MCF 10A (cell line): ENCODE measurements around the gene PCDH15. TPM values are rescaled to one million over a fixed set of nuclear protein-coding genes. Genes with fewer than 3 reads are reported as not detected.
A peak's percentile ranks its signal among the peaks of the same experiment; 100 is the strongest.
"Not testable (repeated sequence)": the region's sequence is repeated elsewhere in the genome, so short reads cannot be mapped to it uniquely, and the experiment has no call there.

Experiments
- BruUV-seq: library from RNA; stranded (reverse); fragments of 400-500 nt; replicated peaks from 2 replicates; lab custom pipeline; 2021; lab: Mats Ljungman, UMichigan
- CTCF ChIA-PET: fragments of 300-600 bp; sonication (Branson Sonifier 250); formaldehyde crosslinking; extraction: SDS; loops from one replicate; lab custom pipeline; 2021; ENCODE audit warnings: antibody characterized with exemption, inconsistent platforms; lab: Yijun Ruan, JAX
- POLR2A ChIA-PET: fragments of 300-600, 350-650 bp; sonication (Branson Sonifier 250); formaldehyde crosslinking; extraction: SDS; loops from one replicate; lab custom pipeline; 2020; ENCODE audit warnings: antibody characterized with exemption, inconsistent platforms; lab: Yijun Ruan, JAX
- DNase-seq: peaks from one replicate; pipeline ENCODE4 v3.0.0-alpha.2; 2018; ENCODE audit not compliant: unreplicated experiment
- H3K27ac Mint-ChIP-seq: one replicate; pipeline ENCODE4 v1.8.0; 2022; ENCODE audit warnings: mild to moderate bottlenecking, low read depth, mixed read lengths; ENCODE audit not compliant: unreplicated experiment
- H3K27me3 Mint-ChIP-seq: one replicate; pipeline ENCODE4 v1.8.0; 2022; ENCODE audit warnings: mixed read lengths; ENCODE audit not compliant: insufficient read depth, unreplicated experiment
- H3K36me3 Mint-ChIP-seq: one replicate; pipeline ENCODE4 v1.8.0; 2022; ENCODE audit warnings: mild to moderate bottlenecking, moderate library complexity, mixed read lengths; ENCODE audit not compliant: insufficient read depth, unreplicated experiment
- H3K4me1 Mint-ChIP-seq: one replicate; pipeline ENCODE4 v1.8.0; 2022; ENCODE audit warnings: mixed read lengths; ENCODE audit not compliant: insufficient read depth, unreplicated experiment
- H3K4me3 Mint-ChIP-seq: one replicate; pipeline ENCODE4 v1.8.0; 2022; ENCODE audit warnings: mild to moderate bottlenecking, moderate library complexity, mixed read lengths; ENCODE audit not compliant: unreplicated experiment
- H3K9me3 Mint-ChIP-seq: one replicate; pipeline ENCODE4 v1.8.0; 2022; ENCODE audit warnings: mixed read lengths; ENCODE audit not compliant: unreplicated experiment
- intact Hi-C: fragments of 100-400 bp; cut with micrococcal nuclease; formaldehyde crosslinking; loops from 2 replicates; pipeline ENCODE4 v1.14.1; 2022
- total RNA-seq: library from RNA; stranded (reverse); gene quantifications from 2 replicates; pipeline ENCODE4 v1.2.3, GENCODE V29; 2022
- TF ChIP-seq, protein P1 (sequence below): fragments of 200-600 bp; IDR thresholded peaks from one replicate; pipeline ENCODE4 v1.8.0; 2022; ENCODE audit warnings: antibody characterized with exemption, mild to moderate bottlenecking; ENCODE audit not compliant: unreplicated experiment

PCDH15 gene
- total RNA-seq, 1 experiment from 2014 or later, result not detected

DNA sequence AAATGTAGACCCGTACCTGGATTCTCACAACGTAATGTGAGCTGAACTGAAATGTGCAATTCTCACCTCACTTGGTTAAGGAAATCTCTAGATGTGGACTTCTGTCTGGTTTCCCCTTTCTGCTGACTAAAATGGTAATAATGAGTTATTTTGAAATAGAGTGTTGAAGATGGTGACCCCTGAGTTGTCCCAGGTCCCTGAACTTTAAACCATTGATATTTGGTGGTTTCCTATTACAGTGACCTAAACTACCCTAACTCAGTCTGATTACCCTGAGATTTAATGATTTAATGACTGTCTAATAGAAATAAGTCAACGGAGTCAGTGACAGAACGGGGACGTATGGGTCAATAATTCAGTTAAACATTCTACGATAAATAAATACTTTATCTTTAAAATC, 845.9 kb downstream of the PCDH15 start:
- POLR2A ChIA-PET, result no interaction called here
- no peaks in the 10 kb centered on the region for H3K4me1 Mint-ChIP-seq
- CTCF ChIA-PET, result no interaction called here
- TF ChIP-seq, protein P1, sequence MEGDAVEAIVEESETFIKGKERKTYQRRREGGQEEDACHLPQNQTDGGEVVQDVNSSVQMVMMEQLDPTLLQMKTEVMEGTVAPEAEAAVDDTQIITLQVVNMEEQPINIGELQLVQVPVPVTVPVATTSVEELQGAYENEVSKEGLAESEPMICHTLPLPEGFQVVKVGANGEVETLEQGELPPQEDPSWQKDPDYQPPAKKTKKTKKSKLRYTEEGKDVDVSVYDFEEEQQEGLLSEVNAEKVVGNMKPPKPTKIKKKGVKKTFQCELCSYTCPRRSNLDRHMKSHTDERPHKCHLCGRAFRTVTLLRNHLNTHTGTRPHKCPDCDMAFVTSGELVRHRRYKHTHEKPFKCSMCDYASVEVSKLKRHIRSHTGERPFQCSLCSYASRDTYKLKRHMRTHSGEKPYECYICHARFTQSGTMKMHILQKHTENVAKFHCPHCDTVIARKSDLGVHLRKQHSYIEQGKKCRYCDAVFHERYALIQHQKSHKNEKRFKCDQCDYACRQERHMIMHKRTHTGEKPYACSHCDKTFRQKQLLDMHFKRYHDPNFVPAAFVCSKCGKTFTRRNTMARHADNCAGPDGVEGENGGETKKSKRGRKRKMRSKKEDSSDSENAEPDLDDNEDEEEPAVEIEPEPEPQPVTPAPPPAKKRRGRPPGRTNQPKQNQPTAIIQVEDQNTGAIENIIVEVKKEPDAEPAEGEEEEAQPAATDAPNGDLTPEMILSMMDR, result no peak
- H3K27me3 Mint-ChIP-seq, result no peaks in the 10 kb centered on the region
- no peak for DNase-seq
- BruUV-seq, result no TSS peak
- H3K9me3 Mint-ChIP-seq, result no peaks in the 10 kb centered on the region
- intact Hi-C loops, result no loop called here
- no peak overlapping the region for H3K4me3 Mint-ChIP-seq
- H3K36me3 Mint-ChIP-seq, result no peaks in the 10 kb centered on the region
- H3K27ac Mint-ChIP-seq, result no peak overlapping the region

DNA sequence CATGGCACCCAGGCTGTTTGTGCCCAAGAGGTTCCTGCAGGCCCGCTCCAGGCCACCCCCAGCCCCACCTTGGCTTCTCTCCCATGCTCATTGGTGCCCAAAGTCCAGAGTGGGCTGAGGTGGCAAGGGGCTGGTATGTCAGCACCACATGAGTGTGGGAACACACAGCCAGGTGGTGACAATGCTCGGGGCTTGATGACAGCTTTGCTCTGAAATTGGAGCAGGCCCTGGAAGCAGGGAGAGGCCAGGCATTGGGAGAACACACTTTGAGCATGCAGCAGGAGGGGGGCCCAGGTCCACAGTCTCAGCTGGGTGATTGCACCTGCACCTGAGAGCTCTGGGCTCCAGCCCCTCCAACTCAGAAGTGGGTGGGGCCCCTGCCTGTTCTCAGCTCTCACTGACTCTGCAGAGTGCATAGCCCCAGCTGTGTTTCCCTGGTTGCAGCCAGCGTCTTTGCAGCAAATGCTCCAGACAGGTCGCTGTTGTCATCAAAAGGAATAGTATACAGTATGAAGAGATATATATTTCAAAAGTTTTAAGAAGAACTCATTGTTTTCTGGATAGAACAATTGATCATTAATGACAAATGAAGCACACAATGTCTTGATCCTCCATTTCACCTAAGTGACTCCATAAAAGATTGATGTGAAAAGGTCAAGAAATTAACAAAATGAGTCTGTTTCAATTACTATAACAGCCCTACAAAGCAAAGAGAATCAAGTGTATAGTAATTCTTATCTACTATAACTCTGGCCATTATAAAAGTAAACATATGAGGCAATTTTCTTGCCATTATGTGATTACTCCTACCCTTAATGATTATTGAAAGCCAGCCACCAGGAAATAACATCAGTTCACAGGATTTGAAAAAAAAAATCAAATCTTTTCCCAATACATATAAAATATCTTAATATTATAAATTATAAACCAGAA, 848.1 kb downstream of the PCDH15 start:
- intact Hi-C loops, result no loop called here
- ChIA-PET CTCF (interaction anchor here (0.5 to 0.7 kb wide), 2 partner anchors 180 to 305 kb away, joined by 3 to 4 read pairs; no protein-coding TSS in a partner anchor), POLR2A (no interaction called here)
- TF ChIP-seq, protein P1, result no peak
- BruUV-seq, result no TSS peak
- Mint-ChIP-seq H3K4me3 (no peak overlapping the region), H3K4me1 (no peaks in the 10 kb centered on the region), H3K9me3 (no peaks in the 10 kb centered on the region), H3K27ac (peak overlapping the region; percentile 19), H3K36me3 (no peaks in the 10 kb centered on the region), H3K27me3 (no peaks in the 10 kb centered on the region)
- DNase-seq, result no peak

DNA sequence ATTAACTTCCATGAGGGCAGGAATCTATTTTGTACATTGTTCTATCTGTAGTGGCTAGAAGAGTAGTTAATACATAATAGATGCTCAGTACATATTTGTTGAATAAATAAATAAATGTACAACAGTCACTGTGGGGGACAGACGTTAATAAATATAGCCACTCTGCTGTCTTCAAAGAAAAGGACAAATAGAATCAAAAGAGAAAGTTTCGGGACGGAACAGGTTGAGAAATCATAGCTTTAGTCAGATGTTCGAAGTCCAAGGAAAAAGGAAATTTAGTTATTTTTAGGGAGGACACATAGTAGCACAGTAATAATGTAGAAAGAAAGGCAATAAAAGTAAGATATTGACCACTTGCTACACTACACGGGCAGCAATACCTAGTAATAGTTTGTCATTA, 861.4 kb downstream of the PCDH15 start:
- no peak overlapping the region for H3K27ac Mint-ChIP-seq
- no peak overlapping the region for H3K4me3 Mint-ChIP-seq
- ChIA-PET POLR2A (no interaction called here), CTCF (no interaction called here)
- TF ChIP-seq, protein P1, result no peak
- no peaks in the 10 kb centered on the region for H3K27me3 Mint-ChIP-seq
- H3K4me1 Mint-ChIP-seq, result no peaks in the 10 kb centered on the region
- H3K9me3 Mint-ChIP-seq, result no peaks in the 10 kb centered on the region
- BruUV-seq, result no TSS peak
- H3K36me3 Mint-ChIP-seq, result no peaks in the 10 kb centered on the region
- DNase-seq, result no peak
- intact Hi-C loops, result no loop called here

DNA sequence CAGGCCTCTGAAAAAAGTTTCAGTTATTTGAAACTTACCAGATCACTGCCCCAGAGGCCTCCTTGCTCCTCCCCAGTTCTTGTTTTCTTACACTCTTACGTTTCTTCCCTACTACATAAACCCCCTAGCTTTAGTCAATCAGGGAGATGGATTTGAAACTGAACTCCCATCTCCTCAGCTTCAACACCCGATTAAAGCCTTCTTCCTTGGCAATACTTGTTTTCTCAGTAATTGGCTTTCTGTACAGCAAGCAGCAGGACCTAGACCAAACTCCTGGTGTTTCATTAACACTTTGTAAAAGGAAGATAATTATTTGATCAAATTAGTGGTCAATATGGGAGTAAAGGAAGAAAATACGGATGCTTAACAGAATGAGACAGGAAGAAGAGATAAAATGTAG, 870.4 kb downstream of the PCDH15 start:
- H3K9me3 Mint-ChIP-seq, result peaks cover 8% of the 10 kb centered on the region
- H3K27me3 Mint-ChIP-seq, result no peaks in the 10 kb centered on the region
- H3K36me3 Mint-ChIP-seq, result peaks cover 5% of the 10 kb centered on the region
- no peak overlapping the region for H3K4me3 Mint-ChIP-seq
- no peaks in the 10 kb centered on the region for H3K4me1 Mint-ChIP-seq
- POLR2A ChIA-PET, result no interaction called here
- DNase-seq, result no peak
- TF ChIP-seq, protein P1, result no peak
- no peak overlapping the region for H3K27ac Mint-ChIP-seq
- CTCF ChIA-PET, result interaction anchor here (0.5 to 0.7 kb wide), 2 partner anchors 55 to 1144 kb away, joined by 5 to 7 read pairs; no protein-coding TSS in a partner anchor
- no TSS peak for BruUV-seq
- intact Hi-C loops, result no loop called here

DNA sequence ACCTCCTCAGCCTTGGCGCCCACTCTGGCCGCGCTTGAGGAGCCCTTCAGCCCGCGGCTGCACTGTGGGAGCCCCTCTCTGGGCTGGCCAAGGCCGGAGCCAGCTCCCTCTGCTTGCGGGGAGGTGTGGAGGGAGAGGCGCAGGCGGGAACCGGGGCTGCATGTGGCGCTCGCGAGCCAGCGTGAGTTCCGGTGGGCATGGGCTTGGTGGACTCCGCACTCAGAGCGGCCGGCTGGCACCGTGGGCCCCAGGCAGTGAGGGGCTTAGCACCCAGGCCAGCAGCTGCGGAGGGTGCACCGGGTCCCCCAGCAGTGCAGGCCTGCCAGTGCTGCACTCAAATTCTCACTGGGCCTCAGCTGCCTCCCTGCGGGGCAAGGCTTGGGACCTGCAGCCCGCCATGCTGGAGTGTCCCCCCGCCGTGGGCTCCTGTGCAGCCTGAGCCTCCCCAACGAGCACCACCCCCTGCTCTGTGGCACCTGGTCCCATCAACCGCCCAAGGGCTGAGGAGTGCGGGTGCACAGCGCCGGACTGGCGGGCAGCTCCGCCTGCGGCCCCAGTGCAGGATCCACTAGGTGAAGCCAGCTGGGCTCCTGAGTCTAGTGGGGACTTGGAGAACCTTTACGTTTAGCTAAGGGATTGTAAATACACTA, 876.9 kb downstream of the PCDH15 start:
- H3K9me3 Mint-ChIP-seq, BruUV-seq, H3K36me3 Mint-ChIP-seq, intact Hi-C loops, H3K27ac Mint-ChIP-seq, H3K4me1 Mint-ChIP-seq, H3K27me3 Mint-ChIP-seq, DNase-seq, POLR2A ChIA-PET, H3K4me3 Mint-ChIP-seq: not testable (repeated sequence)
- CTCF ChIA-PET, result interaction anchor here (0.6 kb wide), 2 partner anchors 284 to 815 kb away, joined by 3 to 4 read pairs; no protein-coding TSS in a partner anchor
